Measurements from ENCODE around the gene SFTA2. TPM values are rescaled to one million over a fixed set of nuclear protein-coding genes. Genes with fewer than 3 reads are reported as not detected.

The SFTA2 gene
- total RNA-seq, 2 experiments from 2014 or later: not detected

DNA sequence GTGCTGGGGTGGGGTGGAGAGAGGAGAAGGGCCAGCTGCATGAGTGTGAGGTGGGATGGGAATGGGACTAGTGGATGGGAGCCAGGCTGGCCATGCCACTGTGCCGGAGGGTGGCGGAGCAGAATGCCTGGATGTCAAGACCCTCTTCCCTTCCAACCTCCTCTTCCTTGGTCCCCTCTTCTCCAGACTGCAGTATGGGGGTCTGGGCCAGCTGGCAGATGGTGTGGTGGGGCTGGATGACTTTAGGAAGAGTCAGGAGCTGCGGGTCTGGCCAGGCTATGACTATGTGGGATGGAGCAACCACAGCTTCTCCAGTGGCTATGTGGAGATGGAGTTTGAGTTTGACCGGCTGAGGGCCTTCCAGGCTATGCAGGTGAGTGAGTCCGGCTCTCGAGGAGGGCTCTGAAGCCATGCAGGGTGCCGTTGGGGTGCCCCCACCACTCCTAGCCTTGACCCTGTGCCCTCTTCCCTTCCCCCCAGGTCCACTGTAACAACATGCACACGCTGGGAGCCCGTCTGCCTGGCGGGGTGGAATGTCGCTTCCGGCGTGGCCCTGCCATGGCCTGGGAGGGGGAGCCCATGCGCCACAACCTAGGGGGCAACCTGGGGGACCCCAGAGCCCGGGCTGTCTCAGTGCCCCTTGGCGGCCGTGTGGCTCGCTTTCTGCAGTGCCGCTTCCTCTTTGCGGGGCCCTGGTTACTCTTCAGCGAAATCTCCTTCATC lies 40.0 kb downstream of the SFTA2 start:
- CTCF ChIA-PET (ENCODE audit: unreplicated experiment): no interaction called here
- POLR2A ChIA-PET: no interaction called here

DNA sequence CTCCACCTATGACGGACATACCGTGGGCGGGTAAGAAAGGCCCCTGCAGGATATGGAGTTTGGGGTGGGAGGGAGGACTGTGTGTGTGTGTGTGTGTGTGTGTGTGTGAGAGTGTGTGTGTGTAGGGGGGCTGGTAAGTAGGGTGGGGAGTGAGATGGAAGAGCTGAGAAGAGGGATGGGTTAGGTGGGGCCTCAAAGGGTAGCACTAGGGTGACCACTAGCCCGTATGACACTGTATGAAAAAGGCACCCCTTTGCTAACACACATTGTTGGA lies 40.6 kb downstream of the SFTA2 start:
- H4K20me1 ChIP-seq (ENCODE audit: insufficient read depth, low read length): no peaks in the 10 kb centered on the region
- no peak overlapping the region for H3K4me2 ChIP-seq (ENCODE audit: low read length)
- ChIA-PET POLR2A (no interaction called here), CTCF (ENCODE audit: unreplicated experiment) (no interaction called here)
- H3K36me3 ChIP-seq (ENCODE audit: insufficient read depth, low read length): 0 out of 2 replicates have a peak, but pooled peaks cover 3% of the 10 kb centered on the region
- no peak overlapping the region for H3K4me3 ChIP-seq (ENCODE audit: low read depth, low read length, poor library complexity, severe bottlenecking)
- no peaks in the 10 kb centered on the region for H3K79me2 ChIP-seq (ENCODE audit: insufficient read depth, low read depth, low read length)
- DNase-seq (ENCODE audit: low spot score): no peak
- no peak overlapping the region for H3K27ac ChIP-seq (ENCODE audit: low read depth, low read length, poor library complexity, severe bottlenecking)
- no TSS peak for BruUV-seq (replicated peaks)
- H3K9me2 ChIP-seq (ENCODE audit: insufficient read depth, low read length): no peaks in the 10 kb centered on the region
- H2AFZ ChIP-seq (ENCODE audit: low read length): no peak overlapping the region
- TF ChIP-seq, protein P1, sequence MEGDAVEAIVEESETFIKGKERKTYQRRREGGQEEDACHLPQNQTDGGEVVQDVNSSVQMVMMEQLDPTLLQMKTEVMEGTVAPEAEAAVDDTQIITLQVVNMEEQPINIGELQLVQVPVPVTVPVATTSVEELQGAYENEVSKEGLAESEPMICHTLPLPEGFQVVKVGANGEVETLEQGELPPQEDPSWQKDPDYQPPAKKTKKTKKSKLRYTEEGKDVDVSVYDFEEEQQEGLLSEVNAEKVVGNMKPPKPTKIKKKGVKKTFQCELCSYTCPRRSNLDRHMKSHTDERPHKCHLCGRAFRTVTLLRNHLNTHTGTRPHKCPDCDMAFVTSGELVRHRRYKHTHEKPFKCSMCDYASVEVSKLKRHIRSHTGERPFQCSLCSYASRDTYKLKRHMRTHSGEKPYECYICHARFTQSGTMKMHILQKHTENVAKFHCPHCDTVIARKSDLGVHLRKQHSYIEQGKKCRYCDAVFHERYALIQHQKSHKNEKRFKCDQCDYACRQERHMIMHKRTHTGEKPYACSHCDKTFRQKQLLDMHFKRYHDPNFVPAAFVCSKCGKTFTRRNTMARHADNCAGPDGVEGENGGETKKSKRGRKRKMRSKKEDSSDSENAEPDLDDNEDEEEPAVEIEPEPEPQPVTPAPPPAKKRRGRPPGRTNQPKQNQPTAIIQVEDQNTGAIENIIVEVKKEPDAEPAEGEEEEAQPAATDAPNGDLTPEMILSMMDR (conservative IDR thresholded peaks at IDR 0.05; ENCODE audit: low read length): no peak
- no peak for TF ChIP-seq EZH2phosphoT487 (IDR thresholded peaks at IDR 0.05; ENCODE audit: borderline replicate concordance, low read depth, low read length)
- intact Hi-C loops (cut with micrococcal nuclease; ENCODE audit: unreplicated experiment): no loop called here
- peaks cover 12% of the 10 kb centered on the region for H3K4me1 ChIP-seq (ENCODE audit: insufficient read depth, low read length, poor library complexity, severe bottlenecking)
- no peaks in the 10 kb centered on the region for H3K9me3 ChIP-seq (ENCODE audit: low read length)

More for the DNA sequence above, 40.0 kb downstream of the SFTA2 start:
- H4K20me1 ChIP-seq (ENCODE audit: insufficient read depth, low read length): no peaks in the 10 kb centered on the region
- H3K9me2 ChIP-seq (ENCODE audit: insufficient read depth, low read length): no peaks in the 10 kb centered on the region
- no peak overlapping the region for H3K4me2 ChIP-seq (ENCODE audit: low read length)
- no peak overlapping the region for H3K4me3 ChIP-seq (ENCODE audit: low read depth, low read length, poor library complexity, severe bottlenecking)
- H3K4me1 ChIP-seq (ENCODE audit: insufficient read depth, low read length, poor library complexity, severe bottlenecking): peaks cover 7% of the 10 kb centered on the region
- no peak for DNase-seq (ENCODE audit: low spot score)
- H2AFZ ChIP-seq (ENCODE audit: low read length): no peak overlapping the region
- intact Hi-C loops (cut with micrococcal nuclease; ENCODE audit: unreplicated experiment): no loop called here
- no peak for TF ChIP-seq EZH2phosphoT487 (IDR thresholded peaks at IDR 0.05; ENCODE audit: borderline replicate concordance, low read depth, low read length)
- TF ChIP-seq, protein P1 (conservative IDR thresholded peaks at IDR 0.05; ENCODE audit: low read length): no peak
- no TSS peak for BruUV-seq (replicated peaks)
- H3K36me3 ChIP-seq (ENCODE audit: insufficient read depth, low read length): 0 out of 2 replicates have a peak, but pooled peaks cover 3% of the 10 kb centered on the region
- H3K27ac ChIP-seq (ENCODE audit: low read depth, low read length, poor library complexity, severe bottlenecking): no peak overlapping the region
- H3K9me3 ChIP-seq (ENCODE audit: low read length): no peaks in the 10 kb centered on the region
- H3K79me2 ChIP-seq (ENCODE audit: insufficient read depth, low read depth, low read length): no peaks in the 10 kb centered on the region

DNA sequence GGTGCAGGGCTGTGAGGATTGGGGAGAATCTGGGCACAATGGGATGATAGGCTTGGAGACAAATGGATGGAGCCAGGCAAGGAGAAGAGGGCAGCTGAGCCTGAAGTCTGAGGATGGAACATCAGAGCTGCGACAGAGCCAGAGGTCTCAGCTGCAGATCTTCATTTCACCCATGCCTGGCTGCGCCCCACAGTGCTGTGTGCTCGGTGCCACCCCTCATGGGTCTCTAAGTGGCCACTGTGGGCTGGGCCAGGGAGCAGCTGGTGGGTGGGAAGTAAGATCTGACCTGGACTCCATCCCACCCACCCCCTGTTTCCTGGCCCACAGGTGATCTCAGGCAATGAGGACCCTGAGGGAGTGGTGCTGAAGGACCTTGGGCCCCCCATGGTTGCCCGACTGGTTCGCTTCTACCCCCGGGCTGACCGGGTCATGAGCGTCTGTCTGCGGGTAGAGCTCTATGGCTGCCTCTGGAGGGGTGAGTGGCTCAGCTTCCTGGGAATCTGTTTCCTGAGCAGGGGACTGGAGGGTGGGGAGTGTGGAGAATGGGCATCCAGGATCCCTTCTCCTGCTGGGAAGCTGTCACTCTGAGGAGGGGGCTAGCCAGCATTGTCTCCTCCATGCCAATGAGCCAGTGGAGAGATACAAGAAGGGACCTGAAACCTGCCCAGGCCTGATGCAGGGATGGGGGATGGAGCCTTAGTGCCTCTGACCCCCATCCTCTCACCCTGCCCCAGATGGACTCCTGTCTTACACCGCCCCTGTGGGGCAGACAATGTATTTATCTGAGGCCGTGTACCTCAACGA lies 41.1 kb downstream of the SFTA2 start:
- CTCF ChIA-PET (ENCODE audit: unreplicated experiment): no interaction called here
- Histone ChIP-seq H3K27ac (ENCODE audit: low read depth, low read length, poor library complexity, severe bottlenecking) (no peak overlapping the region), H3K79me2 (ENCODE audit: insufficient read depth, low read depth, low read length) (no peaks in the 10 kb centered on the region), H3K4me2 (ENCODE audit: low read length) (no peak overlapping the region), H3K36me3 (ENCODE audit: insufficient read depth, low read length) (0 out of 2 replicates have a peak, but pooled peaks cover 3% of the 10 kb centered on the region), H2AFZ (ENCODE audit: low read length) (no peak overlapping the region), H4K20me1 (ENCODE audit: insufficient read depth, low read length) (no peaks in the 10 kb centered on the region), H3K4me1 (ENCODE audit: insufficient read depth, low read length, poor library complexity, severe bottlenecking) (peaks cover 17% of the 10 kb centered on the region), H3K9me2 (ENCODE audit: insufficient read depth, low read length) (no peaks in the 10 kb centered on the region), H3K9me3 (ENCODE audit: low read length) (no peaks in the 10 kb centered on the region), H3K4me3 (ENCODE audit: low read depth, low read length, poor library complexity, severe bottlenecking) (no peak overlapping the region)
- BruUV-seq (replicated peaks): no TSS peak
- intact Hi-C loops (cut with micrococcal nuclease; ENCODE audit: unreplicated experiment): no loop called here
- POLR2A ChIA-PET: no interaction called here
- TF ChIP-seq, protein P1 (conservative IDR thresholded peaks at IDR 0.05; ENCODE audit: low read length): no peak
- TF ChIP-seq EZH2phosphoT487 (IDR thresholded peaks at IDR 0.05; ENCODE audit: borderline replicate concordance, low read depth, low read length): no peak
- DNase-seq (ENCODE audit: low spot score): no peak

Measured in OCI-LY7 (cell line).